ENCODE data around the gene SMAD6. TPM values are rescaled to one million over a fixed set of nuclear protein-coding genes. Genes with fewer than 3 reads are reported as not detected.

Gene SMAD6
- total RNA-seq, 4 donors from 2014 or later = 1.7 to 6.3 (median 3.8) TPM

- intact Hi-C loops (cut with DNase I) = no loop called here
- Histone ChIP-seq H3K27me3 (no peaks in the 10 kb centered on the region), H3K27ac (no peak overlapping the region), H3K4me3 (no peak overlapping the region), H3K9me3 (no peaks in the 10 kb centered on the region), H3K4me1 (peaks cover 0 to 22% (median 9%) of the 10 kb centered on the region in 3 donors), H3K36me3 (no peaks in the 10 kb centered on the region)
- no peak for DNase-seq
- TF ChIP-seq, protein P1, sequence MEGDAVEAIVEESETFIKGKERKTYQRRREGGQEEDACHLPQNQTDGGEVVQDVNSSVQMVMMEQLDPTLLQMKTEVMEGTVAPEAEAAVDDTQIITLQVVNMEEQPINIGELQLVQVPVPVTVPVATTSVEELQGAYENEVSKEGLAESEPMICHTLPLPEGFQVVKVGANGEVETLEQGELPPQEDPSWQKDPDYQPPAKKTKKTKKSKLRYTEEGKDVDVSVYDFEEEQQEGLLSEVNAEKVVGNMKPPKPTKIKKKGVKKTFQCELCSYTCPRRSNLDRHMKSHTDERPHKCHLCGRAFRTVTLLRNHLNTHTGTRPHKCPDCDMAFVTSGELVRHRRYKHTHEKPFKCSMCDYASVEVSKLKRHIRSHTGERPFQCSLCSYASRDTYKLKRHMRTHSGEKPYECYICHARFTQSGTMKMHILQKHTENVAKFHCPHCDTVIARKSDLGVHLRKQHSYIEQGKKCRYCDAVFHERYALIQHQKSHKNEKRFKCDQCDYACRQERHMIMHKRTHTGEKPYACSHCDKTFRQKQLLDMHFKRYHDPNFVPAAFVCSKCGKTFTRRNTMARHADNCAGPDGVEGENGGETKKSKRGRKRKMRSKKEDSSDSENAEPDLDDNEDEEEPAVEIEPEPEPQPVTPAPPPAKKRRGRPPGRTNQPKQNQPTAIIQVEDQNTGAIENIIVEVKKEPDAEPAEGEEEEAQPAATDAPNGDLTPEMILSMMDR (IDR thresholded peaks at IDR 0.05) = no peak
- TF ChIP-seq POLR2A (IDR thresholded peaks at IDR 0.05) = no peak
These were observed 23.4 kb downstream of the SMAD6 start for GRCh38 chr15:66725464-66725785.

- H3K4me1 ChIP-seq = peaks cover 0 to 20% (median 9%) of the 10 kb centered on the region in 3 donors
- no peaks in the 10 kb centered on the region for H3K36me3 ChIP-seq
These were observed 24.4 kb downstream of the SMAD6 start for GRCh38 chr15:66726386-66726785.

GRCh38 chr15:66729331-66729951, 27.4 kb downstream of the SMAD6 start:
- Histone ChIP-seq H3K4me3 (peak overlapping the region in 1 of 4 donors; percentile 51), H3K27me3 (no peaks in the 10 kb centered on the region), H3K27ac (peak overlapping the region; percentile 44 to 81 (median 53)), H3K36me3 (no peaks in the 10 kb centered on the region), H3K9me3 (no peaks in the 10 kb centered on the region), H3K4me1 (peaks cover 0 to 25% (median 17%) of the 10 kb centered on the region in 3 donors)
- intact Hi-C loops (cut with DNase I) = no loop called here
- no peak for DNase-seq
- WGBS, 2 donors = 59 to 62% methylated on average over 10 to 20 of the region's 26 CpGs
- TF ChIP-seq, protein P1 (IDR thresholded peaks at IDR 0.05) = no peak
- TF ChIP-seq POLR2A (IDR thresholded peaks at IDR 0.05) = no peak

More at GRCh38 chr15:66726386-66726785, 24.4 kb downstream of the SMAD6 start:
- H3K9me3 ChIP-seq = no peaks in the 10 kb centered on the region
- no peaks in the 10 kb centered on the region for H3K27me3 ChIP-seq
- H3K4me3 ChIP-seq = no peak overlapping the region
- H3K27ac ChIP-seq = no peak overlapping the region
- no peak for DNase-seq
- WGBS, 2 donors = 20 to 40% methylated on average over 1 of the region's 2 CpGs
- intact Hi-C loops (cut with DNase I) = no loop called here
- TF ChIP-seq, protein P1 (IDR thresholded peaks at IDR 0.05) = no peak
- no peak for TF ChIP-seq POLR2A (IDR thresholded peaks at IDR 0.05)

DNA sequence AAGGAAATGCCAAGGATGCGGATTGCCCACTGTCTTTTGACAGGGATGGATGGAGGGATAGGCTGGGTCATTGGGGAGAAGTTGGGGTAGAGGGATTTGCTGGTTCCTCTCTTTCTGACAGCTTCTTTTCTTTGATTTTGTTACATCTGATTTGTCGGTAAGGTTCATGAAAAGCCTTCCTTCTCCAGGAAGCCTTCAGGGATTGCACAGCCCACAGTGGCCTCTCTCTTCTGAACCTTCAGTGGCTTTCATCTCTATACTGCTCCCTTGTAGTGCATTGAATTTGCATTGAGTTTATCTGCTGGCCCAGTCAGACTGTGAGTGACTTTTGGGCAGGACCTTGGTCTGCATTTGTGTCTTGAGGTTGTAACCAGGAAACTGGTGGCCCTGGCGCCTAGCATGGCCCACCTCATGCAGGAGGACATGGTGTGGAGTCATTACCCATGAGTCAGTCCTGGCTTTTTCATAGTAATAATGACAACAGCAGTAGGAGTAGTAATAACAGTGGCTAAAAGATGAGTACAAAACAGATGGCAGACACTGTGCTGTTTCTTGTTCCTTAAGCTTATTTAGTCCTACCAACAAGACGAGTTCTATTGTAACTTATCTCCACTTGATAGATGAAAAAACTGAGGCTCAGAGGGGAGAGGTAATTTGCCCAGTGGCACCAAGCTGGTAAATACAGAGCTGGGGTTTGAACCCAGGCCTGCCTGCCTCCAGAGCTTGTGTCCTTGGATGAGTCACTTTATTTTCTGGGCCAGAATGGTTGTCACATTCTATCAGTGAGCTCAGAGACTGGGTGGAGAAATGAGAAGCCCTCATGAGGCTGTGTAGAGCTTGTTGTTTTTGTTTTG, 28.4 kb downstream of the SMAD6 start:
- Histone ChIP-seq H3K27ac (peak overlapping the region in 2 of 4 donors; percentile 44 to 81), H3K36me3 (no peaks in the 10 kb centered on the region), H3K4me3 (no peak overlapping the region), H3K9me3 (no peaks in the 10 kb centered on the region), H3K27me3 (no peaks in the 10 kb centered on the region), H3K4me1 (peaks cover 0 to 23% (median 15%) of the 10 kb centered on the region in 3 donors)
- no peak for DNase-seq
- intact Hi-C loops (cut with DNase I) = no loop called here
- TF ChIP-seq POLR2A (IDR thresholded peaks at IDR 0.05) = no peak
- TF ChIP-seq, protein P1 (IDR thresholded peaks at IDR 0.05) = no peak
- 72 to 91% methylated on average over 3 to 4 of the region's 4 CpGs for WGBS, 2 donors

- intact Hi-C loops (cut with DNase I) = no loop called here
- H3K36me3 ChIP-seq = no peaks in the 10 kb centered on the region
- H3K4me1 ChIP-seq = peaks cover 0 to 24% (median 20%) of the 10 kb centered on the region in 3 donors
- WGBS, 2 donors = 69 to 78% methylated on average over 5 to 6 of the region's 11 CpGs
- DNase-seq = no peak
- no peak overlapping the region for H3K4me3 ChIP-seq
- TF ChIP-seq, protein P1 (IDR thresholded peaks at IDR 0.05) = no peak
- TF ChIP-seq POLR2A (IDR thresholded peaks at IDR 0.05) = no peak
- H3K27me3 ChIP-seq = no peaks in the 10 kb centered on the region
- no peaks in the 10 kb centered on the region for H3K9me3 ChIP-seq
- H3K27ac ChIP-seq = peak overlapping the region in 3 of 4 donors; percentile 31 to 70 (median 34)
These were observed 31.9 kb downstream of the SMAD6 start for GRCh38 chr15:66733976-66734375.
